CD14-positive monocyte (primary cell): Measurements from ENCODE around the gene MATK. TPM values are rescaled to one million over a fixed set of nuclear protein-coding genes. Genes with fewer than 3 reads are reported as not detected.

Source experiments
- DNase-seq, 3 donors: peaks; one replicate each; pipeline ENCODE4 v3.0.0-alpha.2; 2011 to 2022
- H2AFZ ChIP-seq: 2 replicates; pipeline ENCODE4 v1.6.0; 2012; ENCODE audit warnings: mild to moderate bottlenecking, low read depth, low read length, inconsistent platforms; ENCODE audit not compliant: insufficient read depth, poor library complexity, severe bottlenecking
- H3K27ac ChIP-seq, 2 donors: 1 replicate in 1 of 2; 2 replicates in 1 of 2; pipeline ENCODE4 v1.5.1; 2012 to 2013; ENCODE audit warnings: low read length in 2 of 2, control low read depth in 1 of 2, inconsistent platforms in 1 of 2, low read depth in 1 of 2, mild to moderate bottlenecking in 1 of 2
- H3K27me3 ChIP-seq, 2 donors: one replicate each; pipeline versions ENCODE4 v1.6.0 to v1.6.1; 2011 to 2013; ENCODE audit warnings: low read length in 2 of 2; ENCODE audit not compliant: control insufficient read depth in 2 of 2, insufficient read depth in 2 of 2
- H3K36me3 ChIP-seq, 2 donors: replicated peaks in 1 of 2; 1 replicate in 1 of 2; 2 replicates in 1 of 2; pipeline versions ENCODE4 v1.5.1 to v1.6.1; 2012 to 2013; ENCODE audit warnings: low read length in 2 of 2, control low read depth in 1 of 2, inconsistent platforms in 1 of 2, mild to moderate bottlenecking in 1 of 2; ENCODE audit not compliant: insufficient read depth in 2 of 2, control insufficient read depth in 1 of 2
- H3K4me1 ChIP-seq, 2 donors: 1 replicate in 1 of 2; 2 replicates in 1 of 2; pipeline versions ENCODE4 v1.5.1 to v1.6.1; 2012 to 2013; ENCODE audit warnings: low read length in 2 of 2, control low read depth in 1 of 2, inconsistent platforms in 1 of 2, mild to moderate bottlenecking in 1 of 2, moderate library complexity in 1 of 2; ENCODE audit not compliant: insufficient read depth in 2 of 2, control insufficient read depth in 1 of 2
- H3K4me2 ChIP-seq: replicated peaks from 2 replicates; pipeline ENCODE3; 2012; ENCODE audit warnings: low read length, moderate library complexity, mild to moderate bottlenecking; ENCODE audit not compliant: poor library complexity, severe bottlenecking; ENCODE audit errors: extremely low read depth
- H3K4me3 ChIP-seq, 3 experiments: fragments of 200-600 bp in 1 of 3; sonication (generic) in 1 of 3; replicated peaks in 1 of 3; 1 replicate in 2 of 3; 2 replicates in 1 of 3; pipeline ENCODE4 v1.5.1; 2011 to 2013; ENCODE audit warnings: low read length in 3 of 3, mild to moderate bottlenecking in 3 of 3, control low read depth in 2 of 3, low read depth in 2 of 3, inconsistent platforms in 1 of 3, moderate library complexity in 1 of 3
- H3K79me2 ChIP-seq: 2 replicates; pipeline ENCODE4 v1.6.0; 2012; ENCODE audit warnings: mild to moderate bottlenecking, control low read depth, inconsistent platforms, low read length, moderate library complexity; ENCODE audit not compliant: insufficient read depth
- H3K9ac ChIP-seq: 2 replicates; pipeline ENCODE4 v1.6.0; 2017; ENCODE audit warnings: low read length, mild to moderate bottlenecking; ENCODE audit not compliant: insufficient read depth, poor library complexity, severe bottlenecking
- H3K9me3 ChIP-seq, 2 donors: replicated peaks in 1 of 2; 1 replicate in 1 of 2; 2 replicates in 1 of 2; pipeline versions ENCODE4 v1.5.1 to v1.6.1; 2012 to 2013; ENCODE audit warnings: low read length in 2 of 2, control low read depth in 1 of 2; ENCODE audit not compliant: control insufficient read depth in 1 of 2, insufficient read depth in 1 of 2
- H4K20me1 ChIP-seq: 2 replicates; pipeline ENCODE4 v1.6.0; 2012; ENCODE audit warnings: mild to moderate bottlenecking, low read length, control low read depth, moderate library complexity; ENCODE audit not compliant: insufficient read depth
- H3K27ac Mint-ChIP-seq, 7 donors: one replicate each; pipeline ENCODE4 v1.8.0; 2020; ENCODE audit warnings: mild to moderate bottlenecking in 7 of 7, mixed read lengths in 7 of 7, moderate library complexity in 6 of 7, inconsistent platforms in 2 of 7
- H3K27me3 Mint-ChIP-seq, 3 donors: one replicate each; pipeline ENCODE4 v1.8.0; 2021 to 2022; ENCODE audit warnings: low read depth in 3 of 3, mild to moderate bottlenecking in 3 of 3, mixed read lengths in 3 of 3, moderate library complexity in 3 of 3, inconsistent platforms in 1 of 3
- H3K36me3 Mint-ChIP-seq, 2 donors: one replicate each; pipeline ENCODE4 v1.8.0; 2020; ENCODE audit warnings: mixed read lengths in 2 of 2, inconsistent platforms in 1 of 2, mild to moderate bottlenecking in 1 of 2
- H3K4me1 Mint-ChIP-seq: one replicate; pipeline ENCODE4 v1.8.0; 2020; ENCODE audit warnings: mild to moderate bottlenecking, mixed read lengths
- H3K4me3 Mint-ChIP-seq, 2 donors: one replicate each; pipeline ENCODE4 v1.8.0; 2020; ENCODE audit warnings: mild to moderate bottlenecking in 2 of 2, mixed read lengths in 2 of 2, moderate library complexity in 1 of 2
- H3K9me3 Mint-ChIP-seq, 7 donors: one replicate each; pipeline ENCODE4 v1.8.0; 2020 to 2022; ENCODE audit warnings: mixed read lengths in 7 of 7, mild to moderate bottlenecking in 6 of 7, moderate library complexity in 6 of 7, inconsistent platforms in 2 of 7
- CTCF ChIP-seq: fragments of 200-600 bp; IDR thresholded peaks from one replicate; pipeline ENCODE4 v1.8.0; 2022; ENCODE audit warnings: antibody characterized with exemption, mild to moderate bottlenecking
- WGBS: methylation state at CpG from one replicate; pipeline ENCODE4 v1.1.5; 2013; ENCODE audit warnings: missing lambda C conversion rate; ENCODE audit not compliant: insufficient coverage; 5-methylcytosine and 5-hydroxymethylcytosine counted together
- intact Hi-C, 2 donors: fragments of 100-400 bp; cut with micrococcal nuclease; formaldehyde crosslinking; loops; one replicate each; pipeline versions ENCODE4 v1.15.0 to v1.15.1; 2023
- polyA plus RNA-seq, 3 donors: library from polyadenylated mRNA; depleted of rRNA in 1 of 3; unstranded in 2 of 3; stranded (reverse) in 1 of 3; fragments of 300-500 nt in 2 of 3; fragments of >200 nt in 1 of 3; fragmentation: Illumina TruSeq in 2 of 3; gene quantifications; 1 replicate in 2 of 3; 2 replicates in 1 of 3; pipeline ENCODE4 v1.2.3, GENCODE V29; 2012 to 2021

Gene MATK
- polyA plus RNA-seq, 3 donors = 0.20 to 0.44 (median 0.35) TPM

GRCh38 chr19:3792114-3792513, 5.9 kb upstream of the MATK start:
- H3K4me2 ChIP-seq = no peak overlapping the region
- H2AFZ ChIP-seq = no peak overlapping the region
- H3K27me3 ChIP-seq = no peaks in the 10 kb centered on the region
- intact Hi-C loops = no loop called here
- H3K27me3 Mint-ChIP-seq = peaks cover 9 to 15% (median 11%) of the 10 kb centered on the region in 3 donors
- no peak for DNase-seq
- no peak overlapping the region for H3K9ac ChIP-seq
- no peaks in the 10 kb centered on the region for H3K79me2 ChIP-seq
- no peak overlapping the region for H3K27ac Mint-ChIP-seq
- no CpG with 5 or more reads among the region's 3 CpGs for WGBS
- no peak overlapping the region for H3K27ac ChIP-seq
- peaks cover 6 to 21% (median 13%) of the 10 kb centered on the region in 7 donors for H3K9me3 Mint-ChIP-seq
- H3K9me3 ChIP-seq = peaks cover 2 to 5% of the 10 kb centered on the region in 2 donors
- no peaks in the 10 kb centered on the region for H3K36me3 ChIP-seq
- no peak for TF ChIP-seq CTCF
- H3K4me3 Mint-ChIP-seq = no peak overlapping the region
- no peaks in the 10 kb centered on the region for H4K20me1 ChIP-seq
- H3K36me3 Mint-ChIP-seq = no peaks in the 10 kb centered on the region
- no peaks in the 10 kb centered on the region for H3K4me1 Mint-ChIP-seq
- H3K4me1 ChIP-seq = no peaks in the 10 kb centered on the region
- no peak overlapping the region for H3K4me3 ChIP-seq

GRCh38 chr19:3790941-3791340, 4.8 kb upstream of the MATK start:
- Histone ChIP-seq H3K9ac (no peak overlapping the region), H3K4me3 (no peak overlapping the region), H3K27ac (no peak overlapping the region), H3K4me1 (peaks cover 0 to 2% of the 10 kb centered on the region in 2 donors), H4K20me1 (no peaks in the 10 kb centered on the region), H2AFZ (no peak overlapping the region), H3K27me3 (peaks cover 0 to 5% of the 10 kb centered on the region in 2 donors), H3K79me2 (no peaks in the 10 kb centered on the region), H3K9me3 (no peaks in the 10 kb centered on the region), H3K4me2 (no peak overlapping the region), H3K36me3 (no peaks in the 10 kb centered on the region)
- H3K36me3 Mint-ChIP-seq = no peaks in the 10 kb centered on the region
- intact Hi-C loops = no loop called here
- peaks cover 13 to 19% (median 17%) of the 10 kb centered on the region in 3 donors for H3K27me3 Mint-ChIP-seq
- peaks cover 0 to 10% (median 7%) of the 10 kb centered on the region in 7 donors for H3K9me3 Mint-ChIP-seq
- 83% methylated on average over 4 of the region's 7 CpGs for WGBS
- no peak overlapping the region for H3K4me3 Mint-ChIP-seq
- H3K27ac Mint-ChIP-seq = no peak overlapping the region
- no peaks in the 10 kb centered on the region for H3K4me1 Mint-ChIP-seq
- no peak for DNase-seq
- TF ChIP-seq CTCF = no peak
